GM10847 (cell line): ENCODE results near the gene CASKIN2.

ENCODE experiments used
- POLR2A ChIP-seq: IDR thresholded peaks from 2 replicates; pipeline ENCODE4 v1.6.1; 2011; ENCODE audit not compliant: insufficient read length; ENCODE audit errors: extremely low read depth

The CASKIN2 gene

GRCh38 chr17:75494326-75494877, 20.9 kb downstream of the CASKIN2 start:
- TF ChIP-seq POLR2A: no peak

- TF ChIP-seq POLR2A: no peak
Observed at GRCh38 chr17:75493476-75494129, 21.7 kb downstream of the CASKIN2 start.

GRCh38 chr17:75492555-75493168, 22.7 kb downstream of the CASKIN2 start:
- no peak for TF ChIP-seq POLR2A

DNA sequence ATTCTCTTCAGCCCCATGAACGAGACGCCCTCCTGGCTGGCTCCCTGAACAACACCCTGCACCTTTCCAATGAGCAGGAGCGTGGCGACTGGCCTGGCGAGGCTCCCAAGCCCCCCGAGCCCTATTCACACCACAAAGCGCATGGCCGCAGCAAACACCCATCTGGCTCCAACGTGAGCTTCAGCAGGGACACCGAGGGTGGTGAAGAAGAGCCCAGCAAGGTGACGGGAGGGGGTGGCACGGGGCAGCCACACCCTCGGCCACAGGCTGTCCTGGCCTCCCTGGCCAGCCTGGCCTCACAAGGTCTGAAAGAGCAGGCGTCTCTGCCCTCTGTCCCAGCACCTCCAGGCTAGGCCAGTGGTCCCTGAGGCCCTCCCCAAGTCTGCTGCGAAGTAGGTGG, 23.7 kb downstream of the CASKIN2 start:
- no peak for TF ChIP-seq POLR2A

- TF ChIP-seq POLR2A: no peak
Observed at GRCh38 chr17:75490953-75491649, 24.2 kb downstream of the CASKIN2 start.

DNA sequence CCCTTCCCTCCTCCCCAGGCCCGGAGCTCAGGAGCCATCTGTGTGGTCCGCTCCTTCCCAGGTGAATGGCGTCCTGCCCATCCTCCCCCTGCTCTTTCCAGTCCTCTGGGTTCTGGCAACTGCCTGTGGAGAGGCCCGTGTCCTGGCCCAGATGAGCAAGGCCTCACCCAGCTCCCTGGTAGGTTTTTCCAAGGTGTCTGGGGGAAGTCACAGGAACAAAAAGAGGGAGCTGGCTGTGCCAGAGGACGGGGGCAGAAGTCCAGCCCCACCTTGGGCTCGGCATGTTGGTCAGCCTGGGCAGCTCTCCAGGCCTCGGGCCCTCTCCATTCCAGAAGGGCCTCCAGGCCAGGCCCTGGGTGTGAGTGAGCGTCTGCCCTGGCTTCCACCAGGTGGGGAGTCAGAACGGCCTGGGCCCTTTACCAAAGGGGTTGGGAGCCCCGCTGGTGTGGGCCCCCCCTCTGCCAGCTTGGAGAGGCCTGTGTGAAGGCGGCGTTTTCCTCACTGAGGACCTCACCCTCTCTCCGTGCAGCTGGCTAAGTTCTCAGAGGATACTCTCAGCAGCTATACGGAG, 25.1 kb downstream of the CASKIN2 start:
- no peak for TF ChIP-seq POLR2A

- TF ChIP-seq POLR2A: no peak
Observed at GRCh38 chr17:75489511-75489955, 25.8 kb downstream of the CASKIN2 start.

- TF ChIP-seq POLR2A: no peak
Observed at GRCh38 chr17:75488693-75489510, 26.4 kb downstream of the CASKIN2 start.

- TF ChIP-seq POLR2A: no peak
Observed at GRCh38 chr17:75487351-75488070, 27.8 kb downstream of the CASKIN2 start.

- no peak for TF ChIP-seq POLR2A
Observed at GRCh38 chr17:75486951-75487350, 28.4 kb downstream of the CASKIN2 start.

- no peak for TF ChIP-seq POLR2A
Observed at GRCh38 chr17:75486151-75486550, 29.2 kb downstream of the CASKIN2 start.

DNA sequence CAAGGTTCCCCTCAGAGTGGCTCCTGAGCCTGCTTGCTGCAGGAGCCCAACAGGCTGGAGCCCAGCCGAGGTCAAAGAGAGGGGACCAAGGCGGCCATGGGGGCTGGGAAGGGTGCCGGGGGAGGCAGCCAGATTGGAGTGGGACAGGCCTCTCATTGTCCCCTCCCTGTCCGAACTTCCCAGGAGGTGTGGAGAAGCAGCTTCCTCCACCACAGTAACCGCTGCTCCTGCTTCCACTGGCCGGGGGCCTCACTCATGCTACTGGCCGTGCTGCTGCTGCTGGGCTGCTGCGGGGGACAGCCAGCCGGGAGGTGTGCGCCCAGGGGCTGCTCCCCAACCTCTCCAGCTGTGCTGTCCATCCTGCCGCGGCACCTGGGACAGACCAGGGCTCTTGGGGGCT, 29.6 kb downstream of the CASKIN2 start:
- no peak for TF ChIP-seq POLR2A

GRCh38 chr17:75482098-75482942, 33.0 kb downstream of the CASKIN2 start:
- no peak for TF ChIP-seq POLR2A
